C1 segment of cervical spinal cord (tissue), 14 donors: Measurements from ENCODE around the gene TNC.
A peak's percentile ranks its signal among the peaks of the same experiment; 100 is the strongest.
"Not testable (repeated sequence)": the region's sequence is repeated elsewhere in the genome, so short reads cannot be mapped to it uniquely, and the experiment has no call there.

ENCODE experiments used
- DNase-seq, 14 donors: peaks; one replicate each; lab custom pipeline; 2025; lab: John Stamatoyannopoulos, UW

TNC gene

DNA sequence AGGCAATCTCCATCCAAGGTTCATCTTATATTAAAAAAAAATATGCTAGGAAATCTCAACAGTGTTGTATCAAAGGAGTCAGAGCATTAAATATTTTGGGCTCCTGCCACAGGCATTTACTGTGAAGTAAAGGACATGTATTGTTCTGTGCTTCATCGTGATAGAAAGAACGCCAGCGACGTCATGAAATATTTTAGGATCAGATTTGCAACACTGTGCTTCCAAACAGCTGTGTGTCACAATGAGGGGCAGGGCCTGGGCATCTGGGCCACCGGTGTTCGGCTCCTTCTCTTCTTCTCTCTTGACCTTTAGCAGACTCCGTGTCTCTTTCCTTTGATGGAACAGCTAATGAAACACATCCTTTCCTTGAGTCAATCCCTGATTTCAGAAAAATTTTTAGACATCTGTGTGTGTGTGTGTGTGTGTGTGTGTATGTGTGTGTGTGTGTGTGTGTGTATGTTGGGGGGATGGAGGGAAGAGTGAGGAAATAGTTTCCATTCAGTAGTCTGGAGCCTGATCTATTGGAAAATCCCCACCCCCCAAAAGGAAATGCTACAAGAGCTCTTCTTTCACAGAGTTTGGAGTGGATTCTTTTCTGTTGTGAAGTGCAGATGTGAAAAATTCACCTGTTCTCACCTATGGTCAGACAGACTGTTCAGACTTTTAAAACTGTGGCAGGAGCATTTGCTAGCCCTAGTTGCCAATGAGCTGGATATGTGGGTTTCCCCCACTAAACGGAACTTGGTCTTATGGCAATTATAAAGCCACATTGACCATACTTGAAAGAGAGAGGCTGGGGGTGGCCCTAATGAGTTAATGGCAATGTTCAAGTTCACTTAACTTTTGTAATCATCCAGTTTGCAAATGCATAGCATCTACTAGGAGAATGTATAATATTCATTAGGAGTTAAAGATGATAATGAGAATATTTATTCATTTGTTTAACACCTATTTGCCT is 18.1 kb upstream of the TNC start:
- DNase-seq = no peak

DNA sequence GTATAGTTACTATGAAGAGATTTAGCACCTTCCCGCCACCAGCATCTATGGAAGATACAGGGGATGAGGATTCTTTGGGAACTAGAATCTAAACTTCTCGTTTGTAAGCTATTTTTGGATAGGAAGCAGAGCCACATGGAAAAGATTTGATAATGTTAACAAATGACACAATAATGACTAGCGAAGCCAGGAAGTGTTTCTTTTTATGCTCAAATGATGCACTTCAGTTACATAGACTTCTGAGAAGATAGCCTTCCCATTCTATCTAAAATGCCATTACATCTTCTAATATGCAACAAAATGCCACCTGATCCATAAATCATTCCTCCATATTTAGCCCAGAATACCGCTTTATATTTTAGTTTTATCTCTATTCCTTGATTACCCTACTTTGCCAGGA is 17.0 kb upstream of the TNC start:
- no peak for DNase-seq

DNA sequence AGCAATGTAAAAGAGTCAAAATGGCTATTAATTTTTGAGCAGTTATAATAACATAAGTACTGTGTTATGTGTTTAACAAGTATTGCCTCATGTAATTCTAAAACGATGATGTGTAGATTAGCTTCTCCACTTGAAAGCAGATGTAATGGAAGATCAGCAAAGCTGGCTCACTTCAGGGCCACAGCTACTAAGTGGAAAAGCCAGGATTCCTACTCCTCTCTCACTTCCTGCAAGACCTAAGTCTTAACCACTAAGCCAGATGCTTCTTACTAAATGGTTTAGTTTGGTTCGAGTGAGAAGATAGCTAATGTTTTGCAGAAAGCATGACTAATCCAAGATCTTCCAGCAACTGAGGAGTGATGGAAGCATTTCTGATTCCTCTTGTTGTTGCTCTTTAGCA is 15.7 kb upstream of the TNC start:
- DNase-seq = no peak

DNA sequence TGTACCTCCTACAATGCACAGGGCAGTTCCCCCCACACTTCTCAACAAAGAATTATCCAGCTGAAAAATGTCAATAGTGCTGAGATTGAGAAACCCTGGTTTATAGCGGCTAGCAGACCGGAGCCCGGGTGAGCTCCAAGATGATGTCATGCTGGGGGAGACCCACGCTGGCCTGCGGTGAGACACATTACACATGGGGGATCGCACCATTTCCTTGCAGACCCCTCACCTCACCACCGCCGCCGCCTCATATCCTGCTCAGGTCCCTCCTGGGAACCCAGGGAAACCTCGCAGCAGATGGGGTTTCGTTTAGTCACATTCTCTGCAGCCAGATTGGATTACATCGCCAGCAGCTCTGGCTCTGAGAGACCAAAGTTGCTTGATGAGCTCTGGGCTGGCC is 14.7 kb upstream of the TNC start:
- no peak for DNase-seq

DNA sequence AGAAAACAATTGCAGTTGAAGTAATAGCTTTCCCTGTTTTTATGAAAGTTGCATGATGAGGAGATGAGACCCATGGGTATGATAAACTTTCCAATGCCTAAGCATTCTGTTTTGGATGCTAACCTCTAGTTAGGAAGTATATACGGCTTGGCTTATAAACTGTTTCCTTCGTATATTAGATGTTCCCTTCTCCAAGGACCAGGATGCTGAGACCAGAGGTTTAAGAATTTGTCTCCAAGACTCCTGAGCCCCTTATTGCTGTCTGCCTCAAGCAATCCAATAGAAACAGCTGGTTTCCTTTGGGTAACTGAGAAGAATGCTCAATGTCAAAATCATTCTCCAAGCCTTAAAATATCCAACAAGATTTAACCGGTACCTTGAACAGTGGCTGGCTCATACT is 12.2 kb upstream of the TNC start:
- DNase-seq = no peak

DNA sequence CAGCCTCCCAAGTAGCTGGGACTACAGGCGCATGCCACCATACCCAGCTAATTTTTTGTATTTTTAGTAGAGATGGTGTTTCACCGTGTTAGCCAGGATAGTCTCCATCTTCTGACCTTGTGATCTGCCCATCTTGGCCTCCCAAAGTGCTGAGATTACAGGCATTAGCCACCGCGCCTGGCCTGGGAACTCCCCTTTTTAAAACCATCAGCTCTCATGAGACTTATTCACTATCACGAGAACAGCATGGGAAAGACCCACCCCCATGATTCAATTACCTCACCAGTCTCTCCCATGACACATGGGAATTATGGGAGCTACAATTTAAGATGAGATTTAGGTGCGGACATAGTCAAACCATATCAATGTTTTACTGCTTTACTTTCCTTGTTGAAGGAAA is 10.8 kb upstream of the TNC start:
- not testable (repeated sequence) for DNase-seq

DNA sequence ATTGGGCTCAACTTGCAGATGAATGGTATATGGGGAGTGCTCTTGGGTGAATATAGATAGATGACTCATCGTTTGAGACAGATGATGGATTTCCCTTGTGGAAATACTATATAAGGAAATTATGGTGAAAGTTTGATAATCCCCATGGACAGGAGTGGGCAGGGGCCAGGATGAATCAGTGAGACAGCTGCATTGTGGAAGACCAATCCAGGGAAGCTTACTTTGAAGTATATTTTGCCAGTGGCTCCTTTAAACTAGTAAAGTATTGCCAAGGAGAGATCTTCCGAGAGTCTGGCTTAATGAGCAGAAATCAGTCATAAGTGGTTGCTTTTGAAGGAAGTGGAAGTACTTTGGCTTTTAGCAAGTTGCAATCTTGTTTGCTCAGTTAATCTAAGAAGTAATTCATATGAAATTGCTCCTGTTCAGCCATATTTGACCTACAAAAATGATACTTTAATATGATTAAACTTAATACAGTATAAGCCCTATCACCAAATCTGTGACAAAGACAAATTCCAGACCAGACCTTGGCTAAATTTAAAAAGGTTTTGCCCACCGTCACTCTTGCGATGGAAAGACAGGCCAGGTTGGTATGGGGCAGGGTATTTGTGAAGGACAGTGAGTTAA is 9.3 kb upstream of the TNC start:
- no peak for DNase-seq

DNA sequence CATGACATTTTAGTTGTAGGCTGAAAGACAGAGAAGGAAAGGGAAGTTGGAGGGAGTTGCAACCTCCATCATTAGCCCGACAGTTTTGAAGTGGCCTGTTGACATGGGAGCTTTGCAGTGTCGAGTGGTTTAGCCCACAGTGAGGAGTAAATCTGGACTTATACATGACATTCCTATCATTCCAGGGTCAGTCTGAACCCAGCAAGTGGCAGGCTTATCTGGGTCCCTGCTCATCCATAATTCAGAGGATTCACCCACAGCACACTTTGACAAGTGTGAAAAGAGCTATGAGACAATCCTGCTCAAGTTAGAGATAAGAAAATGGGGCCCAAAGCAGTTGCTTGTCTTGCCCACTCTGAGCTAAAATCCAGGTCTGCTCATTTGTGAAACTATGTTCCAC is 8.4 kb upstream of the TNC start:
- no peak for DNase-seq

DNA sequence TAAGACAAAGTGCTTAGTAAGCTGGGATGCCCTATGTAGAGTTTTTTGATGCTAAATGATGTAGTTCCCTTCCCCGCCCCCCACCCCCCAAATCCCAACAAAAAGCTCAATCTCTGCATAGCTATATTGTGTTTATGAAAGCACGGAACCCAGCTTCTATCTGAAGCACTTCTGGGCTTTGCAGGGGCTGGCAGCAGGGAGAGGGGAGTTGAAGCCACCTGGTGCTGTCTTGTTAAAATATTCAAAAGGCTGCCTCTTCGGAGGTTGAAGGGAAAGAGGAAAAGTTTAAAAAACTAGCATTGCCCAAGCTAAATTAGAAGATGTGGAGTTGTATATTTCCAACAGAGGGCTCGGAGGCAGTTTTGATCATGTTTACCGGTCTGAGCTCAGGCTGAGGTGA is 5.0 kb upstream of the TNC start:
- DNase-seq = no peak

DNA sequence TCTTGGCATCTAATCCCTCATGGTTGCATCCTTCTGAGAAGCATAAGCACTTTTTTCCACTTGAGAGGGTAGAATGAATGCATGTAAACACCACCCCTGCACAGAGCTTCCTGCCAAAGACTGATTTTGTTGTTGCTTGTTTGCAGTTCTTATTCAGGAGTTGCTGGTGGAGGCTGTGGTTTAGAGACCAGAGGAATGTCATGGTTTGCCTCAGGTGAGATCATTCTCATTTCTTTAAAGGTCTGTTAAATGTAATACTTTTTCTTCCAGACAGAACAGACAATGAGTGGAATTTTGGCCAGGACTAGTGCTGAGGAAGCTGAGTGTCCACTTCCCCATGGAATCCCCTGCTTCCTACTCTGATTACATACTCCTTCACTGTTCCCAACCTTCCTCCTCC is 3.2 kb upstream of the TNC start:
- DNase-seq = no peak

DNA sequence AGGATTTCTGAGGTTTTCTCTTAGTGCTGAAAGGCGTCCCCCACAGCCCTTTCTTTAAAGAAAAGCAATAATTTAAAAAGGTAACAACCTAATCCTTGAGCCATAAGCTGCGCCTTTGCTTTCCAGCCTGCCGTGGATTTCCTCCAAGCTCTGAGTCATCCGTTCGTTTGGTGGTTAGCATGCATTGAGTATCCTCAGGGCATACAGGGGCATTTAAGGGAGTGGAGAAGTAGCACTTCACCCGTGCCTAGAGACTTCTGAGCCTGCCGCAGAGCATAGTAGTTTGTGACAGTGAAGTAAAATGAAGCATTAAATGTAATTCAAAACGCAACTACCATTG is 892 bp upstream of the TNC start:
- peak in 5 of 14 donors; percentile 30 to 55 (median 49) for DNase-seq

DNA sequence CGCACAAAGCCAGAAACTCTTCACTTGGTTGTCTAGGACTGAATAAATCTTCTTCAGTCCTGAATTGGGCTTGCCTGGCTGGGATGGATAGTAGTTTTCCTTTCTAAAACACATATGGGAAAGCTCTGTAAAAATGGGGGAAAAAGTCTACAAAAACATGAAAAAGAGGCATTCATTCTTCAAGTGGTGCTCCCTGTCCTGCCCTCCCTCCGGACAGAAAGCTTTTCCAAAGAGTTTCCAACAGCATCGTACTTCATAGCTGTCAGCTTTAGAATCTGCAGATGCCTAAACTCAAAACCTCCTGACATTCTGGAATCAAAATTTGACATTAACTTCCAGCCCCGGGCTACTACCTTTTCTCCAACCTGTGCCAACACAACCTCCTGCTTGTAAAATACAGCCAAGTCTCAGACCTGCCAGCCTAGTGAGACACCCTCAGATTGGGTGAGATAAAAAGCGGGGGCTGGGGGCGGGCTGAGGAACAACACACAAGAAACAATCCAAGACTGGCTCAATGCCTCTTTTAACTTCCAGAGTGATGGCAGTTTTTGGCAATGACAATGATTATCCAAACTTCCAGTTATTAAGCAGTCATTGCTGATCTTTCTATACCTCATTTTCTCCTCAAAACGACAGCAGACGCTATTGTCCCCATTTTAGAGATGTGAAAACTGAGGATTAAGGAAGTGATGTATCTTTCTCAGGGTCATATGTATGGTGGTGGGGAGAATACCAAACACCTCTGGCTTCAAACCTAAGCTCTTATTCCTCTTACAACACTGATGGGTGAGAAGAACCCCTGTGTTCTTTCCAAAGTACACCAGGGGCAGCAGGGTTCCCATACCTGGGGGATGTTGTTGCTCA is 1.3 kb downstream of the TNC start:
- DNase-seq = peak in 1 of 14 donors; percentile 8

DNA sequence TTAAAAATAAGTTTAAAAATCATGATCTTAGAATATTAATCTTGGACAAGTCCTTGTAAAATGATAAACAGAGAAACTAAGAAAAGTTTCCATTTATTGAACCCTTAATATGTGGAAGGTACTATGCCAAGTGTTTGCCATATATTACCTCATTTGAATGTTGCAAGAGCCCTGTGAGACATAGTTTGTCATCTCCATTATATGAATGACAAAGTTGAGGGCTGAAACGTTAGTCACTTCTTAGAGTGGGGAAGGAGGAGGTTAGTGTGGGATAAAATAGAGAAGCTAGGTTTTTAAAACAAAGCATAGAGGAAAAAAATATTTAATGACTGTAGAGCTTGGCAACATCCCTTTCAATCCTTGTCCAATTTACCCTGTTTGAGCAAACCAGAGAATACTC is 2.0 kb downstream of the TNC start:
- no peak for DNase-seq

DNA sequence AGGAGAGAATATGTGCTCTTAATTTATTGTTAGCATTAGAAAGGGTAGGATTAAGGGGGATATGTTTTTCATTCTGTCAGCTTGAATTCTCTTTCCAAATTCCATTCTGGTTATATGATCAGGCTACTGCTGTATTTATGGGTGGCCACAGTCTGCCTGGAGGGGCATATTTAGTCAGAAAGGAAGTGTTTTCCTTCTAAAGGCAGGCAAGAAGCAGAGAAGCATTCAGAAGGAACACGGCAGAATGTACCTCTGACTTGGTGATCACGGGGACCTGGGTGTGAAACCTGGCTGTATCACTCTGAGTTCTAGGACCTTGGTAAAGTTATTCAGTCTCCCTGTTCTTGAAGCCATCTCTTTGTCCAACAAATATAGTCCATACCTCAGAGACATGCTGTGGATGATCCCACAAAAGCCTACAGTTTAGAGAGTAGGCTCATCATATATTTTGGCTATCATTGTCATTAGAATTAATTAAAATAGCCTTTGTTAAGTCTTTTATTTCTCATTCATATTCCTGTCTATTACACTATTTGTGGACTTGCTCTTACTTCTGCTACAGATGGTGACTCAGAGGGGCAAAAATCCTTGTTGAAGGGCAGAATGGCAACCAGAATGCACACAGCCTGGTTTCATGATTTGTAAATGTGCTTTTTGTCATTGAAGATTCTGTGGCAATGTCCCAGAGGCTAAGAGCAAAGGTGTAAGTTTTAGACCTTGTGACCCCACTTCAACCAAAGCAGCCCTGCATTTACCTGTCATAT is 2.7 kb downstream of the TNC start:
- no peak for DNase-seq

DNA sequence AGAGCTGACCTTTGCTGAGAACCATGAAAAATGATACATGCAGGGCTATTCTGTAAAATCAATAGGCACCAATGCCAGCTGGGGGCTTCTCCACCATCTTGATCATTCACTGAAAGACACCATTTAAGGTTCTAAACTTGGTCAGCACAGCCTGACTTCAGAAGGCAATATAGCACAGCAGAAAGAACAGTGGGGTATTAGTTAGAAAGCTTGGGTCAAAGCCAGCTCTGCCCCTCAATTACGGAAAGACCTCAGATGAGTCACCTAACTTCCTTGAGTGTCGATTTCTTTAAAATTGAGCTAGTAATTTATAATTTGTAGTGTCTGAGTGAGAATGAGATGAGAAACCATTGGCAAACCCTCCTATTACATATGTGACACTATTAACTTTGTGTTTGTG is 3.4 kb downstream of the TNC start:
- no peak for DNase-seq

DNA sequence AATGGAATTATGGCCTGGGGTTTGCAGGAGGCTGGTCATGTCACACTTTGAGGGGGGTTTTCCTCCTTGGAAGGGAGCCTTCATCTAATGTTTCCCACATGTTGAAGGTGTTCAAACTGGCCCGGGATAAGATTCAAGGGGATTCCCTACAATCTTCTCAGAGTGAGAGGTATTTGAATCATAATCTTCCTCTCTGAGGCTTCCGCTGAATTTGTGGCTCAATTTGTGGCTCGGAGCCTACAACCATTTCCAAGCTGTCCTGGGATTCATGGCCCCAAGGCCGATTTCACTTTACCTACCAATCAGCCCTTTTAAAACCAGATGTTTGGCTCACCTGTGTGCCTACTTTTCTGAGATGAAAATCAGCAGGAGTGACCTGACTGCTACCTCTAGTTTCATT is 3.9 kb downstream of the TNC start:
- DNase-seq = no peak

DNA sequence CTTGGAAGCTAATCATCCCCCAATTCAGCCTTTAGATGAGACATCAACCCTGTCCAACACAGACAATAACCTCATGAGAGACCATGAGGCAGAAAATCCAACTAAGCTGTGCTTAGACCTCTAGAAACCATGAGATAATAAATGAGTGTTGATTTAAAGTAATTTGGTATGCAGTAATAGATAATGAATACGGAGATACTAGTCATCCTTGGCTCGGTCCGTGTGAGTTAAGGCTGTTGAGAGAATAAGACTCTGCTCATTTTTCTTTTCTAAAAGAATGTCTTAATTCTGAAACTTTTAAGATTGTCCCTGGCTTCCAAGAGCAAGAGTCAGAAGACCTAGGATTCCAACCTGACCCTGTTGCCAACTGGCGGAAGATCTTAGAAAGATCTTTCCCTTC is 6.1 kb downstream of the TNC start:
- no peak for DNase-seq

DNA sequence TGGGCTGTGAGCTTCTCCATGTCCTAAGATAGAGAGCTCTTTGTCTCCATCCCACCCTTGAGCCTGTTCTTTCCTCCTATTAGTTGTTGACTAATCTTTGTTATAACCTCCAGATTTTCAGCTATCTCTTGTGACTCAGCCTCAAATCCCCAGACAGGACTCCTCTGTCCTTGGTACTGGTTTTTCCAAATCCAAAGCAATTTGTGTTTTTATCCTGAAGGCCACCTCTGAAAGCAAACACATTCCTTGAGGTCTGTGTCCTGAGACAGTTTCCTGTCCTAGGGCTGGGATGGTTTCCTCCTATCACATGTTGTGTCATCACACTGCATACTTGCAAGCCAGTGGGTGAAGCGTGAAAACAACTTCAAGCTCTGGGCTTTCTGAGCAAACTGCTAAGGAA is 8.5 kb downstream of the TNC start:
- no peak for DNase-seq

DNA sequence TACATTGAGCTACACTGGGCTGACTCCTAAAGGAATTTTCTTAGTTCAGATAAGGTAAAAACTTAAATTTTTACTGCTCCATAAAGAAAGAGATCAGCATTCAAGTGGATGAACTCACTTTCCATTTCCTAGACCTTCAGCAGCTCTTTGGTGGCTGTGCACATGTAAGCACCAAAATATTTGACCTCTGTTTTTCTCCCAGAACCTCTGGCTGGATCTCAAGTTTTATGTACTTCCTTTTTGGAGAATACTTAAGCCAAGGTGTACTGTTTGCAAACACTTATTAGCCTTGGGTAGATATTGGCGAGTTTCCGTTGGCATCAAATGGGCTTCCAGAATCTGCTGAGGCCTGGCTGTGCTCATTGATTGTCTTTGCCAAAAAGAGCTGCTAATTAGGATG is 10.3 kb downstream of the TNC start:
- no peak for DNase-seq

DNA sequence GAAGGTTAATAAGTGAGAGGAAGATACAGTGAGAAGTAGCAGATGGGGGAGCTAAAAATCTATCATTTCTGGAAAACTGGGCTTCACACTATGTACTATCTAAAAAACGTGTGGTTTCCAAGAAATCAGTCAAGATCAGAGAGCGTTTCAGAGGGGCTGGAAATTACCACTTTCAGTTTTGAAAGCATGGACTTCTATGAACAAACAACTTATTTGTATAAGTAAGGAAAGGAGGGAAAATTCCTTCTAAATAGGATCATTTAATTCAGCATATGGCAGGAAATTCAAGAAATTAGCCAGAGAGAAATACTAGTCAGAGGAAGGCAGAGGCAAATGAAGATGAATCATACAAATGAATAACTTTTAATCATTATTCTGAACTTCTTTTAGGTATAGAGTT is 11.3 kb downstream of the TNC start:
- DNase-seq = no peak

DNA sequence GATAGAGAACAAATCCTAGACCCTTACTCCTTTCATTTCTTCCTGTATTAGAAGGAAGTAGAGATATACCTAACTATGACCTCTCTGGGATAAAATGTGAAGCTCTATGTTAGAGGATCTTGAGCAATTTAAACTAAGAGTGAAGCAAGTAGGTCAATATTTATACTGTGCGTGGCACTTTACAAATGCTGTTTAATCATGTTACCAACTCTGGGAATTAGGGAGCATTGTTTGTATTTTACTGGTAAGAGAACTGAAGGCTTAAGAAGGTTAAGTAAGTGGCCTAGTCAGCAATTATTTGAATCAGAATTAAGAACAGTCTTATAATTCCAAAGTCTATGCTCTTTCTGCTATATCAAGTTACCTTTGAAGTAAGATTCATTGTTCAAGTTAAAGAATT is 12.0 kb downstream of the TNC start:
- DNase-seq = no peak

DNA sequence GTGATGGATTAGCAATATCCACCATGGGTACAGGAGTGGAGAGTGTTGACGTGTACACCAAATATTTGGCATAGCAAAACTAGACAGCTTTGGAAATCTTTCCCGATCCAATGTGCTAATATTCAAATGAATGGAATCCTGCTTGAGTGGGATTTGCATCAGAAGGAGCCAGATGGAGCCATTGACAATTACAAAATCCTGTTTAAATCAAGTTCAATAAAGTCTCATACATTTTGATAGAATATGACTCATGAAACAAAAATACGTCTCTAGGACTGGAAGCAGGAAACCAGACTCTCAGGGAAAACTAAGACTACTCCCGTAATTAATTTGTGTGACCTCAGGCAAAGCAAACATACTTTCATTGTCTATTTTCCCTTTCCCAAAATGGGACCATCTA is 13.0 kb downstream of the TNC start:
- DNase-seq = no peak
